Measurements from ENCODE around the gene FHL1. TPM values are rescaled to one million over a fixed set of nuclear protein-coding genes. Genes with fewer than 3 reads are reported as not detected.

The FHL1 gene
- total RNA-seq, 1 donor: 98.1 TPM

- peak; percentile 75 for DNase-seq (ENCODE audit: low read depth)
- no peak overlapping the region for H3K4me3 ChIP-seq (ENCODE audit: low read depth, low read length)
- peak; percentile 69 for TF ChIP-seq CTCF (IDR thresholded peaks at IDR 0.05; ENCODE audit: insufficient read depth, low read length)
Observed at GRCh38 chrX:136209016-136209738, 61.8 kb downstream of the FHL1 start.

DNA sequence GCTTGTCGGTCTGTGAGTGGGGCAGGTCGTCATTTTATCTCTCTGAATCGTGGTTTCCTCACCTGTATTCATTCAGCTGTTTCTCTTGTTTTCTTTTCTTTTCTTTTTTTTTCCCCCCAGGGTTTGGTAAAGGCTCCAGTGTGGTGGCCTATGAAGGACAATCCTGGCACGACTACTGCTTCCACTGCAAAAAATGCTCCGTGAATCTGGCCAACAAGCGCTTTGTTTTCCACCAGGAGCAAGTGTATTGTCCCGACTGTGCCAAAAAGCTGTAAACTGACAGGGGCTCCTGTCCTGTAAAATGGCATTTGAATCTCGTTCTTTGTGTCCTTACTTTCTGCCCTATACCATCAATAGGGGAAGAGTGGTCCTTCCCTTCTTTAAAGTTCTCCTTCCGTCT, 62.4 kb downstream of the FHL1 start:
- no peak for DNase-seq (ENCODE audit: low read depth)
- H3K4me3 ChIP-seq (ENCODE audit: low read depth, low read length): no peak overlapping the region
- TF ChIP-seq CTCF (IDR thresholded peaks at IDR 0.05; ENCODE audit: insufficient read depth, low read length): no peak

DNA sequence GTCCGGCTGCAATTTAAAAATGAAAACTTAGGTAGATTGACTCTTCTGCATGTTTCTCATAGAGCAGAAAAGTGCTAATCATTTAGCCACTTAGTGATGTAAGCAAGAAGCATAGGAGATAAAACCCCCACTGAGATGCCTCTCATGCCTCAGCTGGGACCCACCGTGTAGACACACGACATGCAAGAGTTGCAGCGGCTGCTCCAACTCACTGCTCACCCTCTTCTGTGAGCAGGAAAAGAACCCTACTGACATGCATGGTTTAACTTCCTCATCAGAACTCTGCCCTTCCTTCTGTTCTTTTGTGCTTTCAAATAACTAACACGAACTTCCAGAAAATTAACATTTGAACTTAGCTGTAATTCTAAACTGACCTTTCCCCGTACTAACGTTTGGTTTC, 62.9 kb downstream of the FHL1 start:
- no peak overlapping the region for H3K4me3 ChIP-seq (ENCODE audit: low read depth, low read length)
- no peak for DNase-seq (ENCODE audit: low read depth)
- no peak for TF ChIP-seq CTCF (IDR thresholded peaks at IDR 0.05; ENCODE audit: insufficient read depth, low read length)

DNA sequence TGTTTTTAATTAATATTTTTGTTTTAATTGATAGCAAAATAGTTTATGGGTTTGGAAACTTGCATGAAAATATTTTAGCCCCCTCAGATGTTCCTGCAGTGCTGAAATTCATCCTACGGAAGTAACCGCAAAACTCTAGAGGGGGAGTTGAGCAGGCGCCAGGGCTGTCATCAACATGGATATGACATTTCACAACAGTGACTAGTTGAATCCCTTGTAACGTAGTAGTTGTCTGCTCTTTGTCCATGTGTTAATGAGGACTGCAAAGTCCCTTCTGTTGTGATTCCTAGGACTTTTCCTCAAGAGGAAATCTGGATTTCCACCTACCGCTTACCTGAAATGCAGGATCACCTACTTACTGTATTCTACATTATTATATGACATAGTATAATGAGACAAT, 63.5 kb downstream of the FHL1 start:
- no peak for DNase-seq (ENCODE audit: low read depth)
- no peak for TF ChIP-seq CTCF (IDR thresholded peaks at IDR 0.05; ENCODE audit: insufficient read depth, low read length)
- H3K4me3 ChIP-seq (ENCODE audit: low read depth, low read length): no peak overlapping the region

- DNase-seq (ENCODE audit: low read depth): no peak
- H3K4me3 ChIP-seq (ENCODE audit: low read depth, low read length): no peak overlapping the region
- TF ChIP-seq CTCF (IDR thresholded peaks at IDR 0.05; ENCODE audit: insufficient read depth, low read length): no peak
Observed at GRCh38 chrX:136211766-136212556, 64.6 kb downstream of the FHL1 start.

DNA sequence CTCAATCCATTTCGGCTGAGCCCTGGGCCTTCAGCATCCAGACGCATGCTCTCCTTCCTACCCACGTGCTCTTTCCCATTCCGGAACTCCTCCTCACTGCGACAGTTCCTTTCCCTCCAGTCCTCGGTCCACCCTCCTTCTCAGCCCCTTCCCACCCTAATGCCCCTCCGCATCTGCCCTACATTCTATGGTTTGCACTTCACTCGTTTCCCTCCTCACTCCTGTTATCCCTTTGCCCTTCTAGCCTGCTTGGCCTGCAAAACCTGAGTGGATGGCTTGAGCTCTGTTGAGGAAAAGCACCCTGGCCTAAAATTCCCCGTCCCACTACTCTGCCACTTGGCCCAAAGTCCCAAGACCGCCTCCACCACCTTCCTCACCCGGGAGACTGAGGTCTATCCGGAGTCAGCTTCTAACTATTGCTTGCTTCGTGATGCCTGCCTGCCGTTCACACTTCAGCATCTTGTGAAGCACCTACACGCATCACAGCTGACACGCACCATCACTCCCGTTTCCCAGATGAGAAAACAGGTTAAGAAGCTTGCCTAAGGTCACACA, 65.3 kb downstream of the FHL1 start:
- TF ChIP-seq CTCF (IDR thresholded peaks at IDR 0.05; ENCODE audit: insufficient read depth, low read length): no peak
- DNase-seq (ENCODE audit: low read depth): no peak
- H3K4me3 ChIP-seq (ENCODE audit: low read depth, low read length): no peak overlapping the region
